ENCODE measurements around the gene PCGF2. TPM values are rescaled to one million over a fixed set of nuclear protein-coding genes. Genes with fewer than 3 reads are reported as not detected.

The PCGF2 gene
- total RNA-seq, 1 experiment from 2014 or later, result 18.9 TPM

DNA sequence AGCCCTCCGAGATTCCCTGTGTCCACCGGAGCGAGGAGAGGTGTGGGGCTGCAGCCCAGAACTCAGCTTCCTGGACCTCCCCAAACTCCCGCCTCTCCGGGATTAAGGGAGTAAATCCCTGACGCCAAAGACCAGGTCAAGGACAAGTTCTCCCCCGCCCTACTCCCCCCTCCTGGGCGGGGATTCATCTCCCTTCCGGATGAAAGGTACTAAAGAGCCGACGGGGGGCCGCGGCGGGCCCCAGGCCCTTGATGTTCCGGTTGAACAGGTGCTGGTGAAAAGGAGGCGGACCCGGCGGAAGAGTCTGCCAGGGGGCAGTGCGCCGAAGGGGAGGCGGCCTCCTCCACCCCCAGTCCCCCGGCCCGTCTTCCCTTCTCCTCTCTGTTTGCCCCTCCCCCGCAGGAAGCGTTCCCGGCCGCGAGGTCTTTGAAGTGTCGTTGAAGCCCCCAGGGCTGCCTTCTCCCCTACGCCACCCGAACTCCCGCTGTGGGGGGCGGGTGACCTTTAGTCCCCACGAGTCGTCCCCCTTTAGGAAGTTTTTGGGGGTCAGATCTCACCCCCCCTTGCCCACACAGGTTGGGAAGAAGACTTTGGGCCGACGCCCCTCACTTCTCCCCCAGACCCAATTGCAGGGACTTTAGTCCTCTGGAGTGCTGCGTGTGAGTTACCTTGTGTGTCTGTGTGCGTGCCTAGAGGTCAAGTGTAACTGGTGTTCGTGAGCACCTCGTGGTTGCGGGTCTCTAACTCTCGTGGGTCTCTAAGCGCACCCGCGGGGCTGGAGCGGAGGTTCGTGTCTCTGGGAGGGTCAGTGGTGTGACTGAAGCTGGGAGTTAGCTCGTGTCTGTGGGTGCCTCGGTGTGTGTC lies 44.2 kb downstream of the PCGF2 start:
- DNase-seq (ENCODE audit: low spot score), result peak; percentile 99

GRCh38 chr17:38702916-38703741 lies 45.0 kb downstream of the PCGF2 start:
- peak; percentile 50 for DNase-seq (ENCODE audit: low spot score)

- DNase-seq (ENCODE audit: low spot score), result peak; percentile 95
These were observed 45.8 kb downstream of the PCGF2 start for GRCh38 chr17:38702166-38702915.

- no peak for DNase-seq (ENCODE audit: low spot score)
These were observed 46.5 kb downstream of the PCGF2 start for GRCh38 chr17:38701504-38702165.

GRCh38 chr17:38698760-38699159 lies 49.4 kb downstream of the PCGF2 start:
- no peak for DNase-seq (ENCODE audit: low spot score)

- DNase-seq (ENCODE audit: low spot score), result no peak
These were observed 50.9 kb downstream of the PCGF2 start for GRCh38 chr17:38697061-38697820.

DNA sequence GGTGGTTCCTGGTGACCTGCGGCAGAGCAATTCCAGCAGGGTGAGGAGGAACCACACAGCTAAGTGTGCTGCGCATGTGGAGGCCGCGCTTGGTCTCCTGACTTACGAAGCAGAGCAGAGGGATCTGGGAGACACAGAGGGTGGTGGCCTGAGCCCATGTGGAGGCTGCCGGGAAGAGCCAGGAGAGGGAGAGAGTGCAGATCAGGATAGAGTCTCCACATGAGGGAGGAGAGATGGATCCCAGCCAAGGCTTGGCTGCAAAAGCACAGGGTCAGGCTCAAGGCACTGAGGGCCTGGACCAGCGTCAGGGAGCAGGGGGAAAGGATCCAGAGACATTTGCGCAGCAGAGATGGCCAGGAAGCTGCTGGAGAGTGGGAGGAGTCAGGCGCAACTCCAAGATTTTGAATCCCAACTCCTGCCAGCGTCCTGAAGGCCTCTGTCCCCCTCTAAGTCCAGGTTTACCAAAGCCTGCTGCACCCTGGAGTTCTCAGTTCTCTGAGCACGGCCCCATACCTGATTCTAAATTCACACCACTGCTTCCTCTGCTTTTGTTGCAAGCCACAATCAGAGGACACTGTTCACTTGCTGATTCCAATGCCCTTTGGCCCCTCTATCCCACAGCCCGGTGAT lies 54.3 kb downstream of the PCGF2 start:
- no peak for DNase-seq (ENCODE audit: low spot score)

DNA sequence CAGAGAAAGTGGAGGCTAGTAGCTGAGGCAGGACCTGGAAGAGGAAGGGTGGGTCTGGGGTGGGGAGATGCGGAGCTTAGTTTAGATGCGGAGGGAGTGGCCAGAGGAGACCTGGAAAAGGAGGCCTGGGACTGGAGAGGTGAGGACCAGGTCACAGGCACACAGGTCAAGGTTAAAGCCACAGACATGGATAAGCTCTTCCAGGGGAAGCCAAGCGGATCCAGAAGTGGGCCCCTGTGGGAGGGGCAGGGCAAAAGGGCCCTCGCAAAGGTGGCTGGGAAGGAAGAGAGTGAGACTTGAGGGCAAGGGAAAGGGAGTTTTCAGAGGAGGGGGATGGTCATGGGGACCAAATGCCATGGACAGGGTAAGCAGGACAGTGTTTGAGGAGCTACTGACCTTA lies 57.0 kb downstream of the PCGF2 start:
- no peak for DNase-seq (ENCODE audit: low spot score)

DNA sequence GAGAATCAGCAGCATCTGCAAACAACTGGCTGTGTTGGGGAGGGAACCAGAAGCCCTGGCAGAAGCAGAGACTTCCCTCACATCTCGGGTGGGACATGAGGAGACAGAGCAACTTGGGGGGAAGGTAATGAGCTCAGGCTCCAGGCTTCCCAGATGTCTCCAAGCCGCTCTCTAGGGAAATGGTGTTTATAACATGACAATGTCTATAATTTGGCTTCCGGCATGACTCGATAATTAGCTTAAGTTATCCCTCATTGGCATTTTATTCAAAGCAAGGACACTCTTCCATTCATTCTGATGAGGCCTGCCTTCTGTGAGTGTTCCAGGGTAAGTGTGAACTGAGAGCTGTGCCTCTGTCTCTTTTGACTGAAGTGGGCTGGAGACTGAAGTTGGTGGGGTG lies 57.8 kb downstream of the PCGF2 start:
- DNase-seq (ENCODE audit: low spot score), result no peak

DNA sequence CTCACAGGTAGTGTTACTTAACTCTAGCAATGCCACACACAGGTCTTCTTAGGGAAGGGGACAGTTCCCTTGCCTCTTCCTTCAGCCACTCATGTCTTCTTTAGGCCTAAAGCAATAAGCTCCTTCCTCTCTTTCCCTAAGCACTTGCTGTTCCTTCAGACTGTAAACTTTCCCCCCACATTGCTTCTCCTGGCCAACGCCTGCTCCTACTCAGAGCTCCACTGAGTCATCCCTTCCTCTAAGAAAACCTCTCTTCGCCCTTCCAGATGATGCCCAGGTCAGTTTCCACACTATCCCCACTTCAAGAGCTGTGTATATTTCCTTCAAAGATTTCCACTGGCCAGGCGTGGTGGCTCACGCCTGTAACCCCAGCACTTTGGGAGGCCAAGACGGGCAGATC lies 60.9 kb downstream of the PCGF2 start:
- no peak for DNase-seq (ENCODE audit: low spot score)

DNA sequence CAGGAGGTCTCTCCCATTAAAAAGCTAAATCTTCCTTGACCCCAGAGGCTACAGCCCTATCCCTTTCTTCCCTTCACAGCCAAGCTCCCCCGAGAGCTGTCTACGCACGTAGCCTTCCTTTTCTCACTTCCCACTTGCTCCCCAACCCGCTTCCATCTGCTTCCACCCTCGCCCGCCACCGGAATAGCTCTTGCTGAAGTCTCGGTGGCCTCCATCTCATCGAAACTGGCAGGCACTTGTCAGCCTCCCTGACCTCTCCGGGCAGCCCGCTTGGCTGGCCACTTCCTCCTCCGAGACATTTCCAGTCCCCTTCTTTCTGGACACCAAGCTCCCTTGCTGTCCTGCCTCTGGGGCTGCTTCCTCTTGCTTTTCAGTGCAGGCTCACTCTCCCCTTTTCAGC lies 62.6 kb downstream of the PCGF2 start:
- DNase-seq (ENCODE audit: low spot score), result no peak

Small RNAs within 50 kb of the gene (small RNA-seq; reads per million reads assigned to genes)
- not detected for gene MIR4726
- not detected for gene MIR4734
- gene RNA5SP440, result 7.0 reads per million, percentile 85 among the genes with 10 or more reads in this experiment
- gene RNU6-866P, result not detected

Other genes with a start within 250 kb of the PCGF2 start
- 4.9 and 6.0 TPM in 2 replicates for gene SRCIN1, start 142.4 kb downstream of the PCGF2 start, total RNA-seq (2014; rRNA removed; shearing (Covaris generic))
- 11.1 and 13.9 TPM in 2 replicates for gene EPOP, start 73.4 kb downstream of the PCGF2 start, total RNA-seq (2014; rRNA removed; shearing (Covaris generic))
- 219 and 252 TPM in 2 replicates for gene MLLT6, start 43.1 kb downstream of the PCGF2 start, total RNA-seq (2014; rRNA removed; shearing (Covaris generic))
- gene CISD3, start 18.0 kb downstream of the PCGF2 start, total RNA-seq (2014; rRNA removed; shearing (Covaris generic)), result 54.0 and 100 TPM in 2 replicates
- 828 and 837 TPM in 2 replicates for gene PSMB3, start 4.4 kb upstream of the PCGF2 start, total RNA-seq (2014; rRNA removed; shearing (Covaris generic))
- 39.6 and 62.1 TPM in 2 replicates for gene PIP4K2B, start 51.2 kb upstream of the PCGF2 start, total RNA-seq (2014; rRNA removed; shearing (Covaris generic))
- 28.7 and 33.9 TPM in 2 replicates for gene CWC25, start 77.0 kb upstream of the PCGF2 start, total RNA-seq (2014; rRNA removed; shearing (Covaris generic))
- 2,011 and 2,221 TPM in 2 replicates for gene RPL23, start 105.4 kb upstream of the PCGF2 start, total RNA-seq (2014; rRNA removed; shearing (Covaris generic))
- gene LASP1, start 121.7 kb upstream of the PCGF2 start, total RNA-seq (2014; rRNA removed; shearing (Covaris generic)), result 266 and 279 TPM in 2 replicates
- not detected in 2 replicates for gene FBXO47, start 219.1 kb upstream of the PCGF2 start, total RNA-seq (2014; rRNA removed; shearing (Covaris generic))

Measured in HT-29 (cell line).